HG02973 (cell line): Measurements from ENCODE around the gene SRD5A1.
"Not testable (repeated sequence)": the region's sequence is repeated elsewhere in the genome, so short reads cannot be mapped to it uniquely, and the experiment has no call there.

ENCODE experiments used
- ATAC-seq: cut with Tn5 transposase; IDR thresholded peaks from one replicate; pipeline ENCODE4 v1.9.1; 2021; ENCODE audit warnings: moderate library complexity; ENCODE audit not compliant: unreplicated experiment

Gene SRD5A1

GRCh38 chr5:6638236-6638635, 5.0 kb downstream of the SRD5A1 start:
- no peak for ATAC-seq

- no peak for ATAC-seq
These were observed 9.4 kb downstream of the SRD5A1 start for GRCh38 chr5:6642655-6643054.

- no peak for ATAC-seq
These were observed 11.6 kb downstream of the SRD5A1 start for GRCh38 chr5:6644794-6645241.

- ATAC-seq: not testable (repeated sequence)
These were observed 12.5 kb downstream of the SRD5A1 start for GRCh38 chr5:6645571-6646362.

- no peak for ATAC-seq
These were observed 15.9 kb downstream of the SRD5A1 start for GRCh38 chr5:6649186-6649585.

GRCh38 chr5:6649681-6650080, 16.4 kb downstream of the SRD5A1 start:
- no peak for ATAC-seq

- peak; percentile 93 for ATAC-seq
These were observed 18.8 kb downstream of the SRD5A1 start for GRCh38 chr5:6652025-6652424.

- no peak for ATAC-seq
These were observed 22.2 kb downstream of the SRD5A1 start for GRCh38 chr5:6655432-6655831.

GRCh38 chr5:6656680-6657079, 23.4 kb downstream of the SRD5A1 start:
- ATAC-seq: no peak

GRCh38 chr5:6659941-6660684, 26.9 kb downstream of the SRD5A1 start:
- ATAC-seq: peak; percentile 86

GRCh38 chr5:6660688-6661087, 27.4 kb downstream of the SRD5A1 start:
- peak; percentile 31 for ATAC-seq

GRCh38 chr5:6666762-6667161, 33.5 kb downstream of the SRD5A1 start:
- no peak for ATAC-seq

- no peak for ATAC-seq
These were observed 34.4 kb downstream of the SRD5A1 start for GRCh38 chr5:6667648-6668047.

- not testable (repeated sequence) for ATAC-seq
These were observed 35.5 kb downstream of the SRD5A1 start for GRCh38 chr5:6668717-6669116.

- ATAC-seq: no peak
These were observed 39.8 kb downstream of the SRD5A1 start for GRCh38 chr5:6673031-6673430.

GRCh38 chr5:6673963-6674362, 40.7 kb downstream of the SRD5A1 start:
- ATAC-seq: no peak

GRCh38 chr5:6674421-6674820, 41.2 kb downstream of the SRD5A1 start:
- no peak for ATAC-seq

GRCh38 chr5:6674886-6675285, 41.6 kb downstream of the SRD5A1 start:
- no peak for ATAC-seq

- no peak for ATAC-seq
These were observed 42.7 kb downstream of the SRD5A1 start for GRCh38 chr5:6675784-6676491.

GRCh38 chr5:6676702-6677101, 43.5 kb downstream of the SRD5A1 start:
- ATAC-seq: no peak

- ATAC-seq: no peak
These were observed 45.1 kb downstream of the SRD5A1 start for GRCh38 chr5:6678385-6678784.

- ATAC-seq: no peak
These were observed 47.7 kb downstream of the SRD5A1 start for GRCh38 chr5:6680922-6681321.
